LoVo (cell line): ENCODE measurements around the gene SH3GL1.

Experiments
- DNase-seq: peaks from one replicate; pipeline ENCODE4 v3.0.0-alpha.2; 2016; ENCODE audit warnings: low spot score

The SH3GL1 gene

GRCh38 chr19:4400135-4400936 lies at the start of gene SH3GL1:
TSS of gene SH3GL1 (minus strand) at chr19:4400547. CDS start at chr19:4400368, 179 bp downstream.
- DNase-seq, result peak; percentile 94

GRCh38 chr19:4449639-4450028 lies 49.3 kb upstream of the SH3GL1 start:
- DNase-seq, result no peak

- no peak for DNase-seq
These were observed 48.8 kb upstream of the SH3GL1 start for GRCh38 chr19:4449022-4449638.

- no peak for DNase-seq
These were observed 48.0 kb upstream of the SH3GL1 start for GRCh38 chr19:4448147-4448985.

GRCh38 chr19:4447327-4448146 lies 47.2 kb upstream of the SH3GL1 start:
- DNase-seq, result no peak

GRCh38 chr19:4446704-4447200 lies 46.4 kb upstream of the SH3GL1 start:
- DNase-seq, result no peak

GRCh38 chr19:4445963-4446703 lies 45.8 kb upstream of the SH3GL1 start:
- DNase-seq, result no peak

GRCh38 chr19:4444765-4445741 lies 44.7 kb upstream of the SH3GL1 start:
- DNase-seq, result peak; percentile 21

GRCh38 chr19:4443966-4444764 lies 43.8 kb upstream of the SH3GL1 start:
- DNase-seq, result no peak

GRCh38 chr19:4443188-4443587 lies 42.8 kb upstream of the SH3GL1 start:
- DNase-seq, result no peak

GRCh38 chr19:4442819-4443146 lies 42.4 kb upstream of the SH3GL1 start:
- no peak for DNase-seq

- no peak for DNase-seq
These were observed 41.9 kb upstream of the SH3GL1 start for GRCh38 chr19:4441994-4442818.

GRCh38 chr19:4439243-4439642 lies 38.9 kb upstream of the SH3GL1 start:
- DNase-seq, result no peak

GRCh38 chr19:4437103-4437502 lies 36.8 kb upstream of the SH3GL1 start:
- no peak for DNase-seq

GRCh38 chr19:4436231-4436630 lies 35.9 kb upstream of the SH3GL1 start:
- DNase-seq, result no peak

GRCh38 chr19:4434391-4434790 lies 34.0 kb upstream of the SH3GL1 start:
- no peak for DNase-seq

GRCh38 chr19:4432918-4433506 lies 32.7 kb upstream of the SH3GL1 start:
- no peak for DNase-seq
